GM21717 (cell line): ENCODE data around the gene LECT2.

Experiments
- ATAC-seq: cut with Tn5 transposase; IDR thresholded peaks from one replicate; pipeline ENCODE4 v1.9.1; 2021; ENCODE audit warnings: mild to moderate bottlenecking, moderate library complexity; ENCODE audit not compliant: unreplicated experiment

Gene LECT2

DNA sequence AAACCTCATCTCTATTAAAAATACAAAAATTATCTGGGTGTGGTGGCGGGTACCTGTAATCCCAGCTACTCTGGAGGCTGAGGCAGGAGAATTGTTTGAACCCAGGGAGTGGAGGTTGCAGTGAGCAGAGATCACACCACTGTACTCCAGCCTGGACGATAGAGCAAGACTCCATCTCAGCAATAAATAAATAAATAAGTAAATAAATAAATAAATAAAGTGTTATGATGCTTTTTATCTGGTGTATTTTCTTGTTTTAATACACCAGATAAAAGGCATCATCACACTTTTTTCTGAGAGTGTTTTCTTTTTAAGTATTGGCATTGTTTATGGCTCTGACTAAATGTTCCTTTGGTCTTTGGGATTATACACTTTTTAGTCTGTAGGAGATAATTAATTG lies 24.2 kb upstream of the LECT2 start:
- ATAC-seq, result no peak

DNA sequence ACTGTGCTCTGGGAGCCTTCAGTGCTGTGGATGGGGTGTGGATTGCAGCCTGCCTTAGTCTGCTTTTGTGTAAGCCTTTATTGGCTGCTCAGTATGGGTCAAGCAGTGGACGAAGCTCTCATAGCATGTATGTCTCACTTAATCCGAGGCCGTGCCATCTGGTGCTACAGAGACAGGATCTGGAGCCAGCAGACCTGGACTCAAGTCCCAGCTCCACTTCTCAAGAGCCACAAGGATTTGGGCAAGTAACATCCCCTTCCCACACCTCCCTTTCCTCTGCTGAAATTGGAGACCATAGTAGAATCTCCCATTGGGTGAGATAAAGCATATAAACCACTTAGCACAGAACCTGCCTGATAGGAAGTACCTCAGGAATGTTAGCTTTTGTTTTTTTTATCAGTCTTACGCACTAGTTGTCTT lies 23.4 kb upstream of the LECT2 start:
- no peak for ATAC-seq

DNA sequence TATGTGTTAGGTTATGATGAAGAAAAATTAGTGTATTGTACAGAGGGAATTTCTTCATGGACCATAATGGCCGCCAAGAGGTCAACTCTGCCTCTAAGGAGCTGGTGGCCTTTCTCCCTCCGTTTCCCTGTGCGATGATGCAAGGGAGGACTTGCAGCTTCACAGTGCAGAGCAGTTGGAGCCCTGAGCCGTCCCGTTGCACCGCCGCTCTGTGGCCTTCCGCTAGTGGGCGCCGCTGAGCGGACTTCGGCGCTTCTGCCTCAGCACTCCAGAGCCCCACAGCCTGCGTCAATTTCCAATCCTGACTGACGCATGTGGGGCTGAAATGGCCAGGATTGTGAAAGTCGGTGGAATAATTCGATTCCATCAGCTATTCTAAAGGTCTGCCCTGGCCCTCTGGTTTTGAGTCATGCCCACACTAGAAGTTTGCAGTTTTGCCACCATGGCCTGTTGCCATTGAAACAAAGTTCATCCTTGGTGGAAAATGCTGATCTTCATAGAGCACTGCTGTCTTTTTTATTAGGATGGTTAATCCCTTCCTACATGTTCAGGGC lies 22.7 kb upstream of the LECT2 start:
- peak; percentile 82 for ATAC-seq

DNA sequence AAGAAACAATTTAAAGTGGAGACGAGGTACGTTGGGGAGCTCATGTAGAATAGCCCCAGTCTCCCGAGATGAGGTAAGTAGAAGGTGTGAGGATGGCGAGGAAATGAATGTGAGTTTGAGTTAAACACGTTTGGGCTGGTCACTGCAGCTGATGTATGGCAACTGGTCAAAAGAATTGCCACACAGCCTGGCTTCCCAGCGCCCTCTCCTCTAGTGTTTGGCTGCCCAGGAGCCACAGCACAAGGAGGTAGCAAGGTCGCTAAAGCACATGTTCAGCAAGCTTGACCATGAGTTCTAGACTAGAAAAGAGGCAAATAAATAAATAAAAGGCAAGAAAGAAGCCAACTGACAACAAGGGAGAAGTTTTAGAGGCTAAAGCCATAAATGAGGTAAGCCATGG lies 21.4 kb upstream of the LECT2 start:
- no peak for ATAC-seq

DNA sequence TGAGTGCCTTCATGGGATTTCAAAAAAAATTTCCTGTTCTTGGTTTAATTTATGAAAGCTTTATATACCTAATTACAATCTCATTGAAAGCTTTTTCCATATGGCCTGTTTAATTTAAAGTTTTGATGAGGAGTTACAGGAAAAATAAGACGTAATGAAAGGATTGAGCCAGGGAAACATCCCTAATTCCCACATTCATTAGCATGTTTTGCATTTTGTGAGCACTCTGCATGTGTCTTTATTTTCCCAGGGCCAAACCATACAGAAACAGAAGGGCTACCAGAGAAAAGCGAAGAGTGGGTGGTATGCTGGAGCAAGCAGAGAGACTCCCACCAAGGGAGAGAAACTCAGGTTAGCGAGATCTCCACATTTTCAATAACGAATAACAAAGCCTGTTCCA lies 20.3 kb upstream of the LECT2 start:
- no peak for ATAC-seq

DNA sequence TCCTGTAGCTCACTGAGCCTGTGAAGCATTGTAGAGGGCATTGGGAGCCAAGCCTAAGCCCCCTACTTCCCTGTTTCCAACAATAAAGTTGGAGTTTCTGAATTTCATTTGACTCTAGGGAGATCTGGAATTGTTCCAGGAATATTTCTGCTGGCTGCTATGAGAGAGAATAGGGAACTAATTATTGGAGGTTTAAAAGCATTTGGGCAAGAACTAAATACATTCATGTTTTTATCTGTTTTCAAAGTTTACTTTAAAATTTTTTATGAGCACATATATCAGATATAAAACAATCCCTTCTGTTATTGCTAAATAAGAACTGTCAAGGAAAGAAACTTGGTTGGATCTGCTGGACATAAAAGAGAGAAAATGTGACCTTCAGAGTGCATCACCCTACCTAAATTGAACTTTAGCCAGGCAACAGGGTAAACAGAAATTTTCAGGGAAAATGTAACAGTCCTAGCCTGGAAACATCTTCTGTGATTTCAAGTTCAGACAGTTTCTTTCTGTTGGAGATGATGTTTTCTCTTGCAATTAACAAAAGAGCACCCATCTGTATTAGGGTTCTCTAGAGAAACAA lies 19.3 kb upstream of the LECT2 start:
- ATAC-seq, result no peak

DNA sequence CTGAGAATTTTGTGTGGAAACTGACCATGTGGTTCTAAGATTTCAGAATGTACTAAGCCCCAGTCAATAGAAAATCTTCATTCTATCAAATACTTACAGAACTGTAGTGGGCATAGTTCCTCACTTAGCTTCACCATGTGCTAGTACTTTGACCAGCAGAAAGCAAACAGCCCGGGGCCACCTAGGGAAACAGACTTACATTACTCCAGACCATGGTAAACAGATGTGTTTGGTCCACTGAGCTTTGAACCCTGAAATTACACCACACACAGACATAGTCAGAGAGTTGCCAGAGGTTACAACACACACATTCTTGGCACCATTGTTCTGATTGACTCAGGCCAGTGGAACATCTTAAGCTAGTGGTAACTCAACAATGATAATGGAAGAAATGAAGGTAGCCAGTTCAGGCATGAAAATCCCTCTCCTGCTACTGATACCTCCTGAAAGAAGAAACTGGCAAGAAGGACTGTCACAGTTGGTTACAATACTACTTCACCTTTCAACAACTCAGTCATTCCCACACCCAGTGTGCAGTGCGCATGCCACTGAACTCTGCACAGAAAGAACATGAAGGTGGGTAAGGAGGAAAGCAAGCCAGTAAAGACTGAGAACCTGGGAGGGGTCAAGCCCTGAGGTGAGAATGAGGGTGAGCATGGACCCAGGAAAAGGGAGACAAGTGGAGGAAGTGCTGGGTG lies 18.7 kb upstream of the LECT2 start:
- ATAC-seq, result no peak

DNA sequence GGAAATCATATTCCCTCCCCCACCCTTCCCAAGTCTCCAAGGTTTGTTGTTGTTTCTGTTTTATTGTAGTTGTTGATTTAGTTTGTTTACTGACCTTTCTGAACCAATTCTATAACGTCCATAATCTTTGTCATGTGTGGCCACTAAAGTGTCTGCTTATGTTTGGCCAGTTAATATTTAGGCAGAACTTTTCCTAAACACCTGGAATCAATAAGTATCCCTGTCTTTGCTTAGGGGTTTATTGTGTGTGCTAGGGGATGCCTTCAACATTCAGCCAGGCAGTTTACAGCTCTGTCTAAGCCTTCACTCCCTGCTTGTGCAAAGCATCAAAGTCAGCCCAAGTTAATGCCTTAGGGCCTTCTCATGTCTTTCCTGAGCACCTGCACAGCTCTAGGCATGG lies 16.9 kb upstream of the LECT2 start:
- no peak for ATAC-seq

DNA sequence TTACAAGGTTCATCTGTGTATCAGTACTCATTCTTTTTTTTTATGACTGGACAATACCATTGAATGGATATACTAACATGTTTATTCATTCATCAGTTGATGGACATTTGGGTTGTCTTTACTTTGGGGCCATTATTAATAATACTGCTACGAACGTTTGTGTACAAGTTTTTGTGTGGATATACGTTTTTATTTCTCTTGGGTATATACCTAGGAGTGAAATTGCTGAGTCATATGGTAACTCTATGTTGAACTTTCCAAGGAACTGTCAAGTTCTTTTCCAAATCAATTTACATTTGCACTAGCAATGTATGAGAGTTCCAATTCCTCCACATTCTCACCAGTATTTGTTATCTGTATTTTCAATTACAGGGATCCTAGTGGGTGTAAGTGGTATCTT lies 12.0 kb upstream of the LECT2 start:
- no peak for ATAC-seq

DNA sequence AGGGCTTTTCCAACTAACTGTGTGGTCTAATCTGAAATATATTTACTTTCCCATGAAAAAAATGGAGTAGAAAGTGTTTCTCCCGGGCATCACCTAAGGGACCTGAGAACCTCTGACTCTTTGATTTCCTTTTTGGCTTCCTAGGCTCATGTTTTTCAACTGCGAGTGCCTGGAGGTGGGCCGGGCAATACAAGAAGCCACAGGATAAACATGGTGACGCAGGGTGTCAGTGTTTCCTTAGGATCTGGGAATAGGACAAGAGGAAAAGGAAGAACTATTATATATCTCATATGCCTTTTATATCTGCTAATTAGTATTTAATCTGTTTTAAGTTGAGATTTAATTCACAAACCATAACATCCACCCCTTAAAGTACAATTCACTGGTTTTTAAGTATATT lies 11.4 kb upstream of the LECT2 start:
- ATAC-seq, result no peak

DNA sequence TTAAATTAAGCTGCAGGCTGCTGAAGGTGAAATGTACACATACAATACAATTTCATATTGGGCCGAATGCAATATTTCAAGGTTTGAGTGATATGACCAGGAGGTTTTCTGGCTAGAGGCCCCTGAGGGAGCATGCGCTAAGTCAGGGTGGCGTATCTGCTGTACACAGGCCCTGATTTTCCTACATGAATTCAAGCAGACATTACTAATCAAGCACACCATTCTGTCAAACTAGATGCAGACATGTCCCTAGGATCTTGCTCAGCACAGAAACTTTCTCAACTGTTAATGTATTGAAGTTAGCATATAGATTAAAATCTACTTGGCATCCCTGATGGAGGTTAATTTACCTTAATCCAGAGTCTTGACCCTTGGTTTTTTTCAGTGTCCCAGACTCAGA lies 10.7 kb upstream of the LECT2 start:
- no peak for ATAC-seq

DNA sequence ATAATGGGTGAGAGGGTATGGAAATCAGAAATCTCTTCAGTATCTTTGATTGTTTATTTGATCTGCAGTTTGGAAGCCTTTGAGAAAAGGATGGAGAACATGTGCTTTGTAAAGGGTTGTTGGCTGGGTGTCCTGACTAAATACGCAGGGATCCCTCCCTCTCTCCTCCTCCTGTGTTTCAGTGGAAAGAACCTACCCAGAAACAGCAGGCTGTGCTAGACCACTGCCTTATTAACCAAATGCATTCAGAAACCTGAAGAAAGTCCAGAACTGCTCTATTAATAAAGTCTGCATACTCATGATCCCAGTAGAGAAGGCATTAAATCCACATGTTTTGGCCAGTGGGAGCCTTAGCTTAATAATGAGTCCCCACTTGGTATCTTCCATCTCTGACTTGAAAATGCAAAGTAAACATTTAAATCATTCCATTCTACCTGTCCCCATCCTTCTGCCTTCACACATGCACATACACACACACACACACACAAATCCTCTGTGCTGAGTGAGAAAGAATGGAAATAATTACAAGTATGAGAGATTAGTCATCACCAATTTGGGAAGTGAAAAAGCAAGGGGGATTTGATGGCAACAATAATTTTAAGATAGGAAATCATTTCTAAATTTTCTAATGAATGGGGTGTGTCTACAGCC lies 10.0 kb upstream of the LECT2 start:
- ATAC-seq, result no peak

DNA sequence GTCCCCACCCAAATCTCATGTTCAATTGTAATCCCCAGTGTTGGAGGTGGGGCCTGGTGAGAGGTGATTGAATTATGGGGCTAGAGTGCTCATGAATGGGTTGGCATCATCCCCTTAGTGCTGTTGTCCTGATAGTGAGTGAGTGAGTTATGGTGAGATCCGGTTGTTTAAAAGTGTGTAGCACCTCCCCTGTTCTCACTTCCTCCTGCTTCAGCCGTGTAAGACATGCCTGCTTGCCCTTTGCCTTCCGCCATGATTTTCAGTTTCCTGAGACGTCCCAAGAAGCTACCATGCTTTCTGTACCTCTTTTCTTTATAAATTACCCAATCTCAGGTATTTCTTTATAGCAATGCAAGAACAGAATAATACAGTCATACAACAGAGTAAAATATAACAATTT lies 742 bp upstream of the LECT2 start:
- ATAC-seq, result no peak

DNA sequence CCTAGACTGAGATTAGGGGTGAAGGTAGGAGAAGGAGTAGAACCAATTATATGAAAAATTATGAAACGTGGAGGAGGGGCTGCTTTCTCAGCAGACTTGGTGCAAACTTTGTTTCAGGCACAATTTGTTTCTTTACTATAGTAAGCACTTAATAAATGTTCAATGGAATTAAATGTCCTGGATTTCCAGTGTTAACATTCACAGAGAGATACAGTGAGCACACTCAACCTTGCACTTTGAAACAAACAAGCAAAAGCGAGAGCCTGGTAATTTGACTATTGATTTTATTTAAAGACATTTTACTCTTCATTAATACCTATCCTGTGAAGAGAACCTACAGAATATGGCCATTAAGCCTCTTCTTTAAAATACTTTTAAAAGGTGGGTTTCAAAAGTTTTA lies 933 bp downstream of the LECT2 start:
- ATAC-seq, result no peak

DNA sequence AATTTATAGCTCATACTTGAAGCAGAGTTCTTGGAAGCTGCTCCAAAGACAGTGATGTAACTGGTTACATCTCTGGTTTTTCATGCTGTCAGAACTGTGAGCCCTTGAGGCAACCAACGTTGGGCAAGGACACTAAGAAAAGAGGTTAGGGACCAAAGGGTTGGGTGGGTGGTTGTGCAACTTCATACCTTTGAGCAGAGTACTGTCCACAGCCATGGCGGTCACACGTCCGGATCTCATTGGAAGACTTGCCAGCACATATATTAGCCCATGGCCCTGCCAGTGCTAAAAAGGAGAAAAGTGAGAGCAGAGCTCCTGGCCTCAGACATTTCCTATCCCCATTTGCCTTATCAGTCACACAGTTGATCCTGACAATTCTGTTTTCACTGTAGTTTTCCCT lies 2.1 kb downstream of the LECT2 start:
- ATAC-seq, result no peak

DNA sequence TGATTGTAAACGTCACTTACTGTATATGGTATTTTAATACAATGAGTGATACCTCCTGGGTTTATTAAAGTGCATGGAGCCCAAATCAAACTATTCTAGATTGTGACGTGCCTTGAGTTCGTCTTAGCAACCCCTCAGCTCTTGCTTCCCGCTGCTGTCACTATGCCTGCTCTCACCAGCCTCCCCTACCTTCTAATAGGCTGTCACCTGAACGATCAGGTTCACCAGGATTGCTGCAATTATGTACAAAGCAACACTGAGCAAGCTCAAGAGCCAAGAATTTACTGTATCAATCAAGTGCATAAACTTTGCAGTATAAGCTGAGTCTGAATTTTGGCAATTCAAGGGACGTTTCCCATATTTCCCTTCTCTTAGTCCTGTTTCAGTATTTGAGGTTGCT lies 3.0 kb downstream of the LECT2 start:
- no peak for ATAC-seq

DNA sequence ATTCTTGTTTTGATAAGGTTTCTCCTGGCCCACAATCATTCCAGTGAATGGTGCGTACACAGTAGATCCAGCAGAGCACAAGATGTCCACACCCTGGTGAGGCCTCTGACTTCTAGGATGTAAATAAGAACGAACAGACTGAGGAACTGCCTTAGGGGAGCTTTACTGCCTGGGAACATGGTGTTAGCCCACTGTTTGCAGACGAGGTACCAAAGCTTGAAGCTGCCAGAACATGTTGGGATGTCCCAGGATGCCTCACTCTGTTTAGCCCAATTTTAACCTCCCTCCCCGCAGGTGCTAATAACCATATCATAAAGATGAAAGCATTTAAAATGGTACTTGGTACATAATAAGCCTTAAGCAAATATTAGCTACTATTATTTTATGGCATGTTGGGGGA lies 3.5 kb downstream of the LECT2 start:
- ATAC-seq, result no peak

DNA sequence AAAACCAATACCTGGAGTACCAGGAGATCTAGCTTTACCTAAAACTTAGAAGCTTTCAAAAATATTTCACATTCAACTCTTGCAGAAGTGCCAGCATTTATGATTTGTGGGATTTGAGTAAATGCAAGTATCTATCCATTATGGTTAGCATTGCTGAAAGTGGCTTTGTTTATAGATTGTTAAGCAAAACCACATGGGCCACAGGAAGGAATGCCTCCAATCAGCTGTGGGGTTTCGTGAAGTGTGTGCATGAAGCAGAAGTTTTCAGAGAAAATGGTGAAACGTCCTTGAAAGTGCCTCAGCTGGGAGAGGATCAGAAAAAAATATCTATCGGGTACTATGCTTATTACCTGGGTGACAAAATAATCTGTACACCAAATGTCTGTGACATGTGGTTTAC lies 4.2 kb downstream of the LECT2 start:
- ATAC-seq, result no peak

DNA sequence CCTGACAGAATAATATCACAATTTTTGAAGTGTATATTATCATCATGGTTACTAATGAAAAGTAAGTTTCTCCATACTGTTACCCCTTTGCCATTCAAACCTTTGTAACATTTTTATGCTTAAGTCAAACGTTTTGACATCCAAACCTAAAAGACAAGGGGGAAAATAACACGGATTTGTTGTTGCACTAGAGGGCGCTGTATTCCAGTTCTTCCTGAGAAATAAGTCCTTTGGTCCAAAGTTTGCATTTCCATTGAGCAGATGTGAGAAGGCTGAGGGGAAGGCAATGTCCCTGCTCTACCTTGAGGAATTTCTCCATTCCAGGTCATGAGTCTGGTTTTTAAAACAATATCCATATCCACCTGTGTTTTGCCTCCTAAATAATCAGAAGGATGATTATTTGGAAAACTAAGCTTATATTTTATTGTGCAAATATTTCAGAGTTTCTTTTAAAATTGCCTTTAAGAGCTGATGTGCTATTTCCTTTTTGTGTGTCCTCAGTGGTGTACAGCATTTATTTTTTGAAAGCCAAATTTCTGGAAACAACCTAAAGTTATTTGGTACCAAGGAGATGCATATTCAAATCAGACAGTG lies 9.7 kb downstream of the LECT2 start:
- ATAC-seq, result no peak

DNA sequence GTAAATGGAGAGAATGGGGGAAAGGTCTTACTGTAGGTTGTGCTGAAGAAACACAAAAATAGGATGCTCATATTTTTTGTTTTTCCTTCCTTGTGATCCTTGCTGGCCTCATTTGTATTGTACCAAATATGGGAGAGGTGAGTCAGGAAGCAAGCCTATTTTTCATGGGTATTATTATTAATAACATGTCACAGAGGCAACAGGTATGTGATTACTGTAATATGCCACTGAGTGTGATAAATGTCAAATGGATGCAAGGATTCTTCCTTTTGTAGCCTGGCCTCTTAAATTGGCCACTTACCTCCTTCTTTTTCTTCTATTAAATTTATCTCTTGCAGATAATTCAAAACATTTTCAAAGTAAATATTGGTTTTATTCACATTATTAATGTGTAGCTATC lies 10.2 kb downstream of the LECT2 start:
- no peak for ATAC-seq

DNA sequence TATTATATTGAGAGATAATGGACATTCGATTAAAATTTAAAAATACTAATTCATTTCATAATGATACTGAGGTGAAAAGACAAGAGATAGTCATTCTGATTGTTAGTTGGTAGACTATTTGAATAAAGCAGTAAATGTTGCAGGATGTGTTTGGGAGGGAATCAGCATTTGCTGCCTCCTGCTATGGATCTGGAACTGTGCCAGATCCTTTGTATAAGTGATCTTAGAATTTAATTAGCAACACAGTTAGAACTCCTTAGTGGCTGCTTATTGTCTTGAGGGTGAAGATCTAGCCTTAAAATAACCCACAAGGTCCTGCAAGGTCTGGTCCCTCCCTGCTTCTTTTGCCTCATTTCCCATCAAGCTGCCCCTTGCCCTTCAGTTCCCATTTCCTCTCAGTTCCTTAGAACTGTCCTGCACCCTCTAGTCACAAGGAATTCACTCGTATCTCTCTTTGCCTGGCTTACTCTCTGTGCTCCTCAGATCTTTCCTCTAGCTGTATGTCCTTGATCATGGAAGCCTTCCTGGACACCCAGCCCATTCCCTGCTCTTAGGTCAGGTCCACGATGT lies 12.5 kb downstream of the LECT2 start:
- no peak for ATAC-seq

DNA sequence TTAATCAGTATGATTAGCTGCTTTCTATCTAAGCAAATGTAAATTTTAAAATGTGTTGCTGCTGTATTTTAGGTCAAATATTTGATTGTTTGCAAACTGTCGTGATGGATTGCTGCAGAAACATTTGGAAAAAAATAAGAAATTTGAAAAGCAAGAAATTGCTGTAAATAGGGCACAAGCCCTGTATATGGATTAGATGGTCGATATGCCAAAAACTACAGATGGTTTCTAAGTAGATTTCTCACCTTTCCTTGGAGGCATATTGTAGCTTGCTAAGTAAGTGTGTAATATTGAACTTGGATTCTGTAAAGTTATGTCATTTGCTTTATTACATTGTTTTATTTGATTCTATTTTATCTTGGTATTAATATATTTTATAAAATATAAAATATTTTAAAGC lies 13.1 kb downstream of the LECT2 start:
- no peak for ATAC-seq
